ENCODE data around the gene EIF2B4. TPM values are rescaled to one million over a fixed set of nuclear protein-coding genes. Genes with fewer than 3 reads are reported as not detected.
A peak's percentile ranks its signal among the peaks of the same experiment; 100 is the strongest.

EIF2B4 gene
- total and polyA plus RNA-seq, 9 of the 15 experiments (the other 6 are each of a cell fraction or from before 2014, with no cell fraction given): 29.7 to 80.3 (median 58.9) TPM

DNA sequence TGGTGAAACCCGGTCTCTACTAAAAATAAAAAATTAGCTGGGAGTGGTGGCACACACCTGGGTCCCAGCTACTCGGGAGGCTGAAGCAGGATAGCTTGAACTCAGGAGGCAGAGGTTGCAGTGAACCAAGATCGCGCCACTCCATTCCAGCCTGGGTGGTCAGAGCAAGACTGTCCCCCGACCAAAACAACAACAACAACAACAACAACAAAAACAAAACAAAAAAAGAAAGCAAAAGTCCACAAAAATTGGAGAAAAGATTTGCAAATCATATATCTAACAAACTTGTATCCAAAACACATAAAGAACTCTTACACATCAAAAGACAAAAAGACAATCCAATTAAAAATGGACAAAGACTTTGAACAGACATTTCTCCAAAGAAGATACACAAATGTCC, 28.8 kb upstream of the EIF2B4 start (continued):
- TF ChIP-seq, protein P1, sequence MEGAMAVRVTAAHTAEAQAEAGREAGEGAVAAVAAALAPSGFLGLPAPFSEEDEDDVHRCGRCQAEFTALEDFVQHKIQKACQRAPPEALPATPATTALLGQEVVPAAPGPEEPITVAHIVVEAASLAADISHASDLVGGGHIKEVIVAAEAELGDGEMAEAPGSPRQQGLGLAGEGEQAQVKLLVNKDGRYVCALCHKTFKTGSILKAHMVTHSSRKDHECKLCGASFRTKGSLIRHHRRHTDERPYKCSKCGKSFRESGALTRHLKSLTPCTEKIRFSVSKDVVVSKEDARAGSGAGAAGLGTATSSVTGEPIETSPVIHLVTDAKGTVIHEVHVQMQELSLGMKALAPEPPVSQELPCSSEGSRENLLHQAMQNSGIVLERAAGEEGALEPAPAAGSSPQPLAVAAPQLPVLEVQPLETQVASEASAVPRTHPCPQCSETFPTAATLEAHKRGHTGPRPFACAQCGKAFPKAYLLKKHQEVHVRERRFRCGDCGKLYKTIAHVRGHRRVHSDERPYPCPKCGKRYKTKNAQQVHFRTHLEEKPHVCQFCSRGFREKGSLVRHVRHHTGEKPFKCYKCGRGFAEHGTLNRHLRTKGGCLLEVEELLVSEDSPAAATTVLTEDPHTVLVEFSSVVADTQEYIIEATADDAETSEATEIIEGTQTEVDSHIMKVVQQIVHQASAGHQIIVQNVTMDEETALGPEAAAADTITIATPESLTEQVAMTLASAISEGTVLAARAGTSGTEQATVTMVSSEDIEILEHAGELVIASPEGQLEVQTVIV (CRISPR knock-in tag; IDR thresholded peaks at IDR 0.05; ENCODE audit: borderline replicate concordance): no peak
- no peak for TF ChIP-seq NR1H2 (CRISPR knock-in tag; IDR thresholded peaks at IDR 0.05)
- no peak for TF ChIP-seq FOXM1 (IDR thresholded peaks at IDR 0.05; ENCODE audit: low read depth)
- TF ChIP-seq FOXM1 (CRISPR knock-in tag; IDR thresholded peaks at IDR 0.05; ENCODE audit: low read depth): no peak
- TF ChIP-seq, protein P2, sequence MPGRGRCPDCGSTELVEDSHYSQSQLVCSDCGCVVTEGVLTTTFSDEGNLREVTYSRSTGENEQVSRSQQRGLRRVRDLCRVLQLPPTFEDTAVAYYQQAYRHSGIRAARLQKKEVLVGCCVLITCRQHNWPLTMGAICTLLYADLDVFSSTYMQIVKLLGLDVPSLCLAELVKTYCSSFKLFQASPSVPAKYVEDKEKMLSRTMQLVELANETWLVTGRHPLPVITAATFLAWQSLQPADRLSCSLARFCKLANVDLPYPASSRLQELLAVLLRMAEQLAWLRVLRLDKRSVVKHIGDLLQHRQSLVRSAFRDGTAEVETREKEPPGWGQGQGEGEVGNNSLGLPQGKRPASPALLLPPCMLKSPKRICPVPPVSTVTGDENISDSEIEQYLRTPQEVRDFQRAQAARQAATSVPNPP (IDR thresholded peaks at IDR 0.05; ENCODE audit: borderline replicate concordance, insufficient read depth, insufficient read length): no peak
- no peak for TF ChIP-seq TRIM24 (IDR thresholded peaks at IDR 0.05)

DNA sequence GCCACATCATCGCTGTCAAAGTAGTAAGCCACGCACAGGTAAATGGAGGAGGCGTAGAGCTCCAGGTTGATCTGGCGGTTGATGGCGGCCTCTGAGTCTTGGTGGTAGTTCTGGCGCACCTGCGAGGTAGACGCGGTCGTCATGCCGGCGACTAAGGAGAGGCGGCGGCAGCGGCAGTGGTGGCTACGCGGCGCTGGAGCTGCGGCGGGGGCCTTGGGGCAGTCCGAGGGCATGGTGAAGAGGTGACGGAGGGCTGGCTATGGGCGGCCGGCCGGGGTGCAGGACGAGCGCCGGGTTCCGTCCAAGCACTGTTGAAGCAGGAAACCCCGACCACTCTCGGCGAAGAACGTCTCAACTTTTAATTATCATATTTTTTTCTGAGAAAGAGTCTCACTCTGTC, 23.1 kb upstream of the EIF2B4 start:
- DNase-seq (ENCODE audit: extremely low read depth in 1 of 4, low spot score in 3 of 4) (no peak), FAIRE-seq (no peak), ATAC-seq (no peak)
- Histone ChIP-seq H3K79me2 (ENCODE audit: control insufficient read depth, insufficient read depth, low read length) (peaks cover 92% of the 10 kb centered on the region), H3K9ac (ENCODE audit: insufficient read depth in 1 of 2, low read depth in 2 of 2, low read length in 2 of 2) (no peak overlapping the region), H3K9me3 (replicated peaks; ENCODE audit: control insufficient read depth, insufficient read depth, low read depth, low read length) (no peaks in the 10 kb centered on the region), H2AFZ (ENCODE audit: low read depth, low read length) (no peak overlapping the region), H3K4me1 (replicated peaks in 1 of 2; ENCODE audit: control insufficient read depth in 2 of 2, insufficient read depth in 2 of 2, low read length in 2 of 2) (peaks cover 0 to 5% of the 10 kb centered on the region in 2 experiments; a peak in 3 of 5 replicates), H3K27me3 (ENCODE audit: control insufficient read depth in 2 of 2, insufficient read depth in 2 of 2, low read length in 2 of 2) (no peaks in the 10 kb centered on the region), H3K4me3 (no peak overlapping the region), H3K27ac (ENCODE audit: extremely low read depth, low read depth, low read length) (no peak overlapping the region), H4K20me1 (replicated peaks; ENCODE audit: control insufficient read depth, insufficient read depth, low read length) (no peaks in the 10 kb centered on the region; the same call in 1 of the 2 replicates), H3K9me1 (ENCODE audit: control insufficient read depth, insufficient read depth, low read length) (no peaks in the 10 kb centered on the region), H3K36me3 (ENCODE audit: control insufficient read depth, insufficient read depth, low read length) (peaks cover 43% of the 10 kb centered on the region; the same call in 2 of the 3 replicates), H3K4me2 (ENCODE audit: insufficient read depth, low read length) (no peak overlapping the region)
- in situ Hi-C loops (cut with MboI): no loop called here
- ChIA-PET CTCF (ENCODE audit: low intra/inter-chr PET ratio) (no interaction called here), POLR2A (interaction anchor here (1.2 kb wide), 1 partner anchor 35 kb away, joined by 4 read pairs; no protein-coding TSS in a partner anchor)
- no peak for TF ChIP-seq NUFIP1 (IDR thresholded peaks at IDR 0.05; ENCODE audit: partially characterized antibody)
- 0 out of 2 replicates have a peak, but pooled peaks have one; percentile 27 for TF ChIP-seq POLR2G (IDR thresholded peaks at IDR 0.05; ENCODE audit: low read depth, low read length)
- TF ChIP-seq PHF20 (IDR thresholded peaks at IDR 0.05; ENCODE audit: partially characterized antibody): no peak
- no peak for TF ChIP-seq KDM5B (IDR thresholded peaks at IDR 0.05; ENCODE audit: insufficient replicate concordance, low read depth, low read length)
- TF ChIP-seq, protein P3, sequence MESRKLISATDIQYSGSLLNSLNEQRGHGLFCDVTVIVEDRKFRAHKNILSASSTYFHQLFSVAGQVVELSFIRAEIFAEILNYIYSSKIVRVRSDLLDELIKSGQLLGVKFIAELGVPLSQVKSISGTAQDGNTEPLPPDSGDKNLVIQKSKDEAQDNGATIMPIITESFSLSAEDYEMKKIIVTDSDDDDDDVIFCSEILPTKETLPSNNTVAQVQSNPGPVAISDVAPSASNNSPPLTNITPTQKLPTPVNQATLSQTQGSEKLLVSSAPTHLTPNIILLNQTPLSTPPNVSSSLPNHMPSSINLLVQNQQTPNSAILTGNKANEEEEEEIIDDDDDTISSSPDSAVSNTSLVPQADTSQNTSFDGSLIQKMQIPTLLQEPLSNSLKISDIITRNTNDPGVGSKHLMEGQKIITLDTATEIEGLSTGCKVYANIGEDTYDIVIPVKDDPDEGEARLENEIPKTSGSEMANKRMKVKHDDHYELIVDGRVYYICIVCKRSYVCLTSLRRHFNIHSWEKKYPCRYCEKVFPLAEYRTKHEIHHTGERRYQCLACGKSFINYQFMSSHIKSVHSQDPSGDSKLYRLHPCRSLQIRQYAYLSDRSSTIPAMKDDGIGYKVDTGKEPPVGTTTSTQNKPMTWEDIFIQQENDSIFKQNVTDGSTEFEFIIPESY (CRISPR knock-in tag; IDR thresholded peaks at IDR 0.05): peak; percentile 80; the same call in 1 of the 2 replicates
- intact Hi-C loops (cut with micrococcal nuclease): no loop called here
- BruUV-seq (replicated peaks): no TSS peak
- WGBS (ENCODE audit: insufficient coverage, low coverage, missing lambda C conversion rate): 97% methylated on average over 7 of the region's 33 CpGs

Data from K562 (cell line).